GM21423 (cell line): ENCODE data around the gene CHST11.

Experiments used
- ATAC-seq: cut with Tn5 transposase; IDR thresholded peaks from one replicate; pipeline ENCODE4 v1.9.1; 2021; ENCODE audit warnings: mild to moderate bottlenecking, moderate library complexity; ENCODE audit not compliant: unreplicated experiment

Gene CHST11

DNA sequence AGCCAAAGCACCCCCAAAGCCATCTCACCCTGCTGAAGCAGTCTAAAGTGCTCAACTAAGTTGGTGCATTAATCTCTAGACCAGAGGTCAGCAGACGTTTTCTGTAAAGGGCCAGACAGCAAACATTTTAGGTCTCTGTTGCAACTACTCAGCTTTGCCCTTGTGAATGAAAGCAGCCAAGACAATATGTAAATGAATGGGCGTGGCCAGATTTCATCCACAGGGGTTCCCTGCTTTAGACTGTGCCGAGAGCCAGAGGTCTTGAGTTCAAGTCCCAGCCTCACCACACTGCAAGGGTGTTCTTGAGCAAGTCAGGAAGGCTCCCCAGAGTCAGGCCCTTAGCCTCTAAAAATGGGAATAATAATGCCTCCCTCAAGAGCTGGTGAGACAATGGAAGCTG lies 166.2 kb downstream of the CHST11 start:
- no peak for ATAC-seq

DNA sequence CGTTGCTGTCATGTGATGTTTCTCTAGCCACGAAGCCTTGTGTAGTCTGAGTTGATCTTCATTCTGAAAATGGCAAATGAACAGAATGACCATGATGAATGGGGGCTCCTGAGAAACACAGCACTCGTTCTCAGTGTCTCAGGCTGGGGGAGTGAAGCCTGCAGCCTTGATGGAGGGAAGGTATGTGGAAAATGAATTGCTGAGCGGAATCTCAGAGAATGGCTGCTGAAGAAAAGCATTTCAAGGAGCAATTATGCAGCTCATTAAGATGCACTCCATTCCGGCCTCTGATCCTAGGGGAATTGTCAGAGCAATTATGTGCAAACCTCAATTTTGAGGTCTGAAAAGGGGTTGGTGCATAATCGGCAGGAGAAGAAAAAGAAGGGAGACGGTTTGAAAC lies 167.1 kb downstream of the CHST11 start:
- ATAC-seq = no peak

DNA sequence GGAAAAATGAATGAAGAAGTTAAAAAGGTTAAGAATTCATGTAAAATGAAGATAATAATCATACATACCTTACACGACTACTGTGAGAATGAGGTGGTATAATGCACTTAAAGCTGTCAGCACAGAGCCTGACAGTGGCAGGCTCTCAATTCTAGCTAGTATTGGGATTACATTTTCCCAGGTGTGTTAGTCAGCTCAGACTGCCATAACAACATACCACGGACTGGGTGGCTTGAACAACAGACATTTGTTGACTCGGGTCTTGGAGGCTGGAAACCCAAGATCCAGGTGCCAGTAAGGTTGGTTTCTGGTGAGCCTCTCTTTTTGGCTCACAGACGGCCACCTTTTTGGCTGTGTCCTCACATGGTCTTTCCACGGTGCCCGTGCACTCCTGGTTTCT lies 167.8 kb downstream of the CHST11 start:
- no peak for ATAC-seq

DNA sequence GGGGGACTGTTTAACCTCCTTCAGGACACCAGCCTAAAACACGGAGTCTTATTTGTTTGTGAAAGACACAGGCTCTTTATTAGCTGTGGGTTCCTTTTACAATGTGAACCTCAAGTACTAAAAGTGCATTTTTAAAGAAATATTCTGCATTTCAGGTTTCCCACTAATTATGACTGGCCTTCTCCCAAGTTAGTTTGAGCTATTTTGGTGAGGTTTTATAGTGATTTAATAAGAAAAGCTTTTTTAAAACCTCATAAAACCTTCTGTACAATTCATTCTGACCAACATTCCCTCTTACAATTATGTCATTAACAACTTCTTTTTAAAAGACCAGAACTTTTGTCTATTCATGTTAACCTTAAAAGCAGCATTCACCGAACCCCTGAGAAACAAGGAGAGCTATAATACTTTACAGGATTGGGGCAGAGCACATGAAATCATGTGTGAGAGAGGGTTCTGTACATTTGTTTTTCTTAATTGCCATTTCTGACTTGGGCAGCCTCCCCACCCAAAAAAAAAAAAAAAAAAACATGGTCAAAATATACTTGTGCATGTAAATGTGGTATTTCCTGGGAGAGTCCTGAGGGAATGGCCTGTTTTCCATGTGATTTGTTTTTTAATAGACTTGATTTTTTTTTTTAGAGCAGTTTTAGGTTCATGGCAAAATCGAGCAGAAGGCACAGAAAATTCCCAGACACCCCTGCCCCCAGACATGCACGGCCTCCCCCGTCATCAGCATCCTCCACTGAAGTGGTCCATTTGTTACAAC lies 169.5 kb downstream of the CHST11 start:
- no peak for ATAC-seq

DNA sequence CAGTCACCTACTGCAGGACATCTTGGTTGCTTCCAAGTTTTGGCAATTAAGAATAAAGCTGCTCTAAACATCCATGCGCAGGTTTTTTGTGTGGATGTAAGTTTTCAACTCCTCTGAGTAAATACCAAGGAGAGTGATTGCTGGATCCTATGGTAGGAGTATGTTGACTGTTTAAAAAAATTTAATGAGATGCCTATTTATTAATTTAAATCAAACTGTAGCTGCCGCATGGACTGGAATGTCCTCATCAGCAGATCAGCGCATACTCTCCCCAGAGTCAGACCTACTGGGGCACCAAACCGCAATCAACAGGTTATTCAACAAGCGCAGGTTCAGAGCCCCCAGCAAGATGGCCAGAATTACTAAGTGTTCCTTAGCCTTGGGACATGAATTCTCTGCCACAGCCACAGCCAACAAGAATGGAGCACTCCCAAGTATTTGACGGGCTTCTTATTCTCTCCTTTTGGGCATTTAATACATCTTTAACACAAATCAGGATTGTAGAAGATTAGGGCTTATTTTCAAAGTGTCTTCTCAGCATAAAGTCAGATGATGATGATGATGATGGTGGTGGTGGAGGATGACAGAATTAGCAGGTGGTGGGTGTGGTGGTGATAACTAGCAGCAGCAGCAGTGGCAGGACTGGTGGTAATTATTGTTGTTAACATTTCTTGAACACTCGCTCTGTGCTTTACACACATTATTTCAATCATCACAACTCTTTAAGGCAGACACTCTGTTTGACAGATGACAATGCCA lies 170.7 kb downstream of the CHST11 start:
- no peak for ATAC-seq

DNA sequence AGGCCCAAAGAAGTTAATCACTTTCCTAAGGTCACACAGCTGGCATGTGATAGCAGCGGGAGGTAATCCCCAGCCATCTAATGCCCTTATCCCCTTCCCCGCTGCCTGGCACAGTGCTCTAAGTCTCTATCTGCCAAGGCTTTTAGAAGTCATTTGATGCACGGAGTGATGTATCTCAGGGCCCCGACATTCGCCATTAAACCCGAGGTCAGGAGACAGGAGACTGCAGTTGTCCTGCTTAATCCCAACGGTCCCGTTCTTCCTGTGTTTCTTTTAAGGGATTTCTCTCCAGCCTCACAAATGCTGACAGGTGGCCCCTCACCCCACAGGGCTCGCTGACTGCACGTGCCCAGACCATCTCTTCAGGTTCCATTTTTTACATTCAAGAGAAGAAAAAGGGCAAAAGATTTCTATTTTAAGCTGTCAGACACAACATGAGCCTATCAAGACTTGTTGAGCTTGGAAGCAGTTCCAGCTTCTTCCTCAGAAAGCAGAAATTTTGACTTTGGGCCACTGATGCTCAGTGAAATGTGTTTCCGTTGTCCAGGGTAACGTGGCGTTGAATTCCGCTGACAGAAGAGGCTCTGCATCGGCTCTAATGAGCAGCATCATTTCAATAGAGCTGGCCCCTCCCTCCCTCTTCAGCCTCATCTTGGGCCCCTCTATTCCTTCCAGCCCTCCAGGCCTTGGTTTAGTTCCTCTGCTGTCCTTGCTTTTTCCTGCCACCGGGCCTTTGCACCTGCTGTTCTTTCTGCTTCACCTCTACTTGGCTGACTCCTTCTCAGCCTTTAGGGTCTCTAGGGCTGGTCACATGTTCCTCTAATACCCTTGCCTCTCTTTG lies 171.5 kb downstream of the CHST11 start:
- ATAC-seq = no peak

DNA sequence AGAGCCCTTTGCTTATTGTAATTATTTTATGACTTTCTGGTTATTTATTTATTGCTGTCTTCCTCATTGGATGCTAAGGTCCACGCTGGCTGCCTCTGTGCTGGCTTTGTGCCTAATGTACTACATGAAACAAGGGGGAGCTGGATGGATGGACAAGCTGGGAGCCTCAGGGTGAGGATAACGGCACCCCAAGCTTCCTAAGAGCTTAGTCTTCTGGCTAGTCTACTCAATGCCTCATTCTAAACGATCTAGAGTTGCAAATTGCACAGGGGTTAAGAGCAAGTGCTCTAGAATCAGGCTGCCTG lies 172.0 kb downstream of the CHST11 start:
- no peak for ATAC-seq

DNA sequence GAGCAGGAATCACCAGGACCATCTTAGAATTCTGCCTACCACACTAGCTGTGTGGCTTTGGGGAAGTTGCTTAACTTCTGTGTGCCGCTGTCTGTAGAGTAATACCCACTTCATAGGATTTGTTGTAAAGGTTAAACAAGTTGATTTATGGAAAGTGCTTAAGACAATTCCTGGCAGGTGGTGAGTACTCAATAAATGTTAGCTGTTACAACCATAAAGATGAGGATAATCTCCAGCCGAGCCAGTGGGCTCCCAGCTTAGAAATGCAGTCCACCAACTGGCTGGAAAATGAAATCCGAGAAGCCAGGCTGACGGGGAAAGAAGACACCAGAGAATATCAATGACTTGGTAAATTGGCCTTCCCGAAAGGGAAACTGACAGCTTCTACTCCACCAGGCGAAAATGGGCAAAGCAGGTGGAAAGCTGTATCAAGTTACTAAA lies 173.5 kb downstream of the CHST11 start:
- ATAC-seq = no peak

DNA sequence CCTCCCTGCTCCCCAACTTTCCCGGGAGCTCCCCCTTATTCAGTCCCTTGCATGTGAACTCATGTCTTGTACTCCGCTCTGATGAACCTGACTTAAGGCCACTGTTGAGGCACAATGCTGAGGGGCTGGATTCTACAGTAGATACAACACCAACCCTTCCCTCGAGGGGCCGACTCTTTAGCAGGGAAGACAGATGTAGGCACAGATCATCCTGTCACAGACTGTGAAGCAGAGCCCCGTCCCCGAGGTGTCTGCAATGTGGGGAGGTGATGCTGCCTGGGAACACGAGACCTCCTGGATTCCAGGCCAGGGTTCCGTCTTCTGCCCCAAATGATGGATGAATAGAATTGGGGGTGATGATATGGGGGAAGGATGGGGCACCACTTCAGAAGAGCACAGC lies 175.1 kb downstream of the CHST11 start:
- no peak for ATAC-seq

DNA sequence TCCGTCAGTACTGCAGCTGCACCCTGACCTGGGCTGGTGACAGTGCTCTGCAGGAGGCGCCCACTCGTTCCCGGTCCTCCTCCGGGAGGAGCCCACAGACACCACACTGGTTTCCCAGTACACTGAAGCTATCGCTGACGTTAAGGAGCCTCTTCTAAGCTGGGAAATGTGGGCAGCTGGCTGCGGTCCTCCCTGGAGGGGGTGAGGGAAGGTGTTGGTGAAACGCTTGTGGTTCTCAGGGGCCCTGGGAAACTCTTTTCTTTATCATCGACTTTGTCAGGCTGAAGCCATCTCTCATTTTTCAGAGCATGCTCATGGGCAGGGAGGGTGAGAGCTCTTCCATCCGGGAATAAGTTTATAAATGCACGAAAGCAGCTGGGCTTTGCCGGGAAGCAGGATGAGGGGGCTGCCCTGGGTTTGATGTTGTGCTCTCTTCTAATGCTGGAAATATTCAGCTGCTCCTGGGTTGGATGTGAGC lies 176.0 kb downstream of the CHST11 start:
- ATAC-seq = no peak

DNA sequence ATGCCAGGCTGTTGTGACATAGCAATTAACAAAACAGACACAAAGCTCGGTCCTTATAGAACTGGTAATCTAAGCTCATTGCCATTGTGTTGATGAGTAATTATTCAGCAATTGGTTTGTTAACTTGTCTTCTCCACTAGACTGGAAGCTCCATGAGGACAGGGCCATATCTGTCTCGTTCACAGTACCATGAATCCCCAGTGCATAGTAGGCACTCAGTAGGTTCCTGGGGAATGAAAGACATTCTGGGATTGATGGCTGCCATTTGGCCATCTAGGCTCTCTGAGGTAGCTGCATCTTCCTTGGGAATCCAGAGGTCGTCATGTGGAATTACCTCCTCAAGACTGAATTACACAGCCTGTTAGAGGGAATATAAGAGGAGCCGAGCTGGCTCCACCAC lies 177.3 kb downstream of the CHST11 start:
- ATAC-seq = no peak

DNA sequence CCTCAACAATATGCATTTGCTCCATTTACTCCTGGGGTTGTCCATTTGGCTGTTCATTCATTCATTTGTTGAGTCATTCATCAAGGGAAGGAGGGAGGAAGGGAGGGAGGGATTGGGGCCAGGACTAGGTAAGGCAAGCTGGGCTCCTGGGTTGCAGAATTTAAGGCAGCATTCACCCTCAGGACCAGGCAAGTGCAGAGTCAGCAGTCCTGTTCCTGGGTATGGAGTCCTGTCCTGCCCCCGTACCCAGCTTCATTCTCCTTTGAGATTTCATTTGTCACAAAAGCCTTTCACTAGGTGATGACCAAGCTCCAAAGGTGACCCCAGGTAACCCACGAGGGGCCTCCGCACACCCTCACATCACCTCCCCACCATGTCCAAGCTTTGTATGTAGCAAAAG lies 178.1 kb downstream of the CHST11 start:
- ATAC-seq = no peak

DNA sequence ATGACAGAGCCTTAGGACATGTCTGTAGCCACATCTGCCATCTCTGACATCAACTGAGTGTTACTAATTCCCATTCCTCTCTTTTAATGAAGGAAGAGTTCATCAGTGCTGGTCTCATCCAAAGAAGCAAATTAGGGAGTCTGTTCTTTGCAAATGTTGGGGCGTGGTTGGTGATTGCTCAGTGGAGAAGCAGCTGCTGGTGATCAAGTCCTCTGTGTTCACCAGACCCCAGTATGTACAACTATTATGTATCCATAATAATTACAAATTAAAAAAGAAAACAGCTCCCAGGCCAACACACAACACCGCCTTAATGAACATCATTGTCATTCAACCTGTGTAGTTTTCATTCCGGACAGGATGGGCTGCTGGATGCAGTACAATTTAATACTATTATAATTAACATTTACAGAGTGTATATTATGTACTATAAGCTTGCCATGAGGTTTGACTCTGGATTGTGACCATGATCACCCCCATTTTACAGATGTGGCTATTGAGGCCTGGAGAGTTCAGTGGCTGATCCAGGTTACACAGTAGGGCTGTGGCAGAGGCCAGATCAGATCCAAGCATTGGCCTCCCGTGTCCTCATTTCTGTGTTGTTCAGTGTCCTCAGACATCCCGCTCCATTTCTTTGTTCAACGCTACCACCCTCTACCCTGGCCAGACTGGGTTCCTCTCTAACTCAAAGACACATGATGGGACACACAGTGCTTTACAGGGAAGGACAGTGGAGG lies 179.0 kb downstream of the CHST11 start:
- ATAC-seq = no peak

DNA sequence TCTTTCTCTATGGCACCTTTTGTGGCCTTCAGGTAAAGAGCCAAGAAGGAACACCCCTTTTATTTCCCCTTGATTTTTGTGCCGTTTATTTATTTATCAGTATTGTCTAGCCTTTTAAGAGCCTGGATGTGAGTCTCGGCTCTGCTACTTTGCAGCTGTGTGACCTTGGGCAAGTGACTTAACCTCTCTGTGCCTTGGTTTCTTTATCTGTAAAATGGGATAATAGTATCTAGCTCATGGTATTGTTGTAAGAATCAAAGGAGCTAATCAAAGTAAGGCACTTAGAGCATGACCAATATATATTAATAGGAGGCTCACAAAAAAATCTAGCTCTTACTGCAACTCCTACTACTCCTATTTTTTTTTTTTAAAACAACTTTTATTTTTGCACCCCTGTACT lies 179.7 kb downstream of the CHST11 start:
- no peak for ATAC-seq

DNA sequence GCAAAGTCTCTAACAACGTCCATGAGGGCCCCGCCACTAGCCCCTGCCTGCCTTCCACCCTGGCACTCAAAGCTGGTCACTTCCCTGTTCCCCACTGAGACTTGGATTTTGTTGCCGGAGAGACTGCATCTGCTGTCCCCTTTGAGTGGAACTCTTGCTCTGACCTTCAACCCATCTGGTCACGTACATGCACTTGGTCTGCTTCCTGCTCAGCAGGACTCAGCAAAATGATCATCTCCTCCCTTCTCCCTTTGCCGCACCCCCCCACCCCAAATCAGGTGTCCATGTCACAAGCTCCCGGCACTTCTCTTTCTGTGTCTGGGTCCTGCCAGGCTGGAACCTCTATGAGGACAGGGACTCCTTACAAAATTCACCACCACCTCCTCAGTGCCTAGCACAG lies 180.9 kb downstream of the CHST11 start:
- ATAC-seq = no peak

DNA sequence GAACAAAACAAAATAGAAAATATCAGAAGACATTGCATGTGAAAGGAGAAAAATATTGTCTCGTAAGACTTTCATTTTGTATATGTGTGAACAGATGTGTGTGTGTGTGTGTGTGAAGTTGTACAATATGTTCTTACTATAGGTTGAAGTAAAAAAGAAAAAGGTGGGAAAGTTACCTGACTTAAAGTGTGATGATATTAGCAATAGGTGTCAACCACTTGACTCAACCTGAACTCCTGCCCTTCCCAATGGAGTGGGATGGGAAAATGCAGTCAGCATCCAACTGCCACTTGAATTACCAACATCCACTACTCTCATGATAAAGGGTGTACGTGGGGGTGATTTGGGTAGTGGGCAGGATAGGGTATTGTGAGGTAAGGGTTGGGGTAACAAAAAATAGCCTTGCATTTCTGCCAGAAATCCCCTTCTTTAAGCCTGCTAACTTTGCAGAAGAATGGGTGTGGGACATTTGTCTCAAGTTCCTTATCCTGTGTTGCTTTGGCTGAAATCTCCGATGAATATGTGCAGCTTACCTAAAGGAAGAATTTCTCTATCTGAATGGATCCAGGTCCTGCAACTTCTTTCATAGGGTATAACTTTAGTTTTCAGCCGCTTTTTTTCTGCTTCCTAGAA lies 181.6 kb downstream of the CHST11 start:
- ATAC-seq = no peak

DNA sequence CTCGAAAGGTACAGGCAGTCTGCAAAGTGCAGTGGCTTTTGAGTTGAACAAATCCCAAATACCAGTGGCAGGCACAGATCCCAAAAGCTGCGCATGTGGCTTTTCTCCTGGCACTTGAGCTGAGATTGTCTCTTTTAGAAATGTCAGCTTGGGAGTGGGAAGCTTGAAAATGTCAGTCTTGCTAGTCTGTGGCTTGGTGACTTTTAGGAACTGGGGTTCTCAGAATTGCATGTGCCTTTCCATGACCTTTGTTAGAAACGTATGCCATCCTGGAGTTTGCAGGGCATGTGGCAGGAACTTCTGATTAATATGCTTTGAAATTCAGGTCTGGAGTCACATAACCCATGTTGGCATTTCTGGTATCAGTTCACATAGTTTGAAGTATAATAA lies 182.1 kb downstream of the CHST11 start:
- ATAC-seq = no peak

DNA sequence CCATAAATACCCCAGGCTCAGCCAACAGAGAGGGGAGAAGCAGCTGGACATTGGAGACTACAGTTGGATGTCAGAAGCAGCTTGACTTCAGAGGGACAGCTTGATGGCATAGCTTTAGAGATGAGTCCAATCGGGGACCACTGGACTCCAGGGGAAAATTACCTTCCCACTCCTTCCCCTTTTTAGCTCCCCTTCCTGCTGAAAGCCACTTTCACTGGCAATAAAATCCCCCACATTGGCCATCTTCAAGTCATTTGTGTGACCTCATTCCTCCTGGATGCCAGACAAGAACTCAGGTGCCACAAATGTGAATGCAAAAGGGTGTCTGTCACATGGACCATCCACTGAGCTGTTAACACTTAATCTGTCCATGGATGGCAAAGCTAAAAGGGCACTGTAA lies 184.2 kb downstream of the CHST11 start:
- no peak for ATAC-seq

DNA sequence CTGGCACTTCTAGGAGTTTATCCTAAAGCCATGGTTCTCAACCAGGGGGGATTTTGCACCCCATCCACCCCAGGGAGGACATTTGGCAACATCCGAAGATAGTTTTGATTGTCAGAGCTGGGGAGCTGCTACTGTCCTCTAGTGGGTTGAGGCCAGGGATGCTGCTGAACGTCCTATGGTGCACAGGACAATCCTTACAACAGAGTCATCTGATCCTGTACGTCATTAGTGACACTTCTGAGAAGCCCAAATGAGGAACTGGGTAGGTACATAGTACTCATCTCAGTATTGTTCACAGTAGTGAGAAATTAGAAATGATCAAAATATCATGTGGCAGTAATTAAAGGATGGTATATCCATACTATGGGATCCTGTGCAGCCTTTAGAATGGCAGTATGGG lies 185.1 kb downstream of the CHST11 start:
- peak; percentile 90 for ATAC-seq

DNA sequence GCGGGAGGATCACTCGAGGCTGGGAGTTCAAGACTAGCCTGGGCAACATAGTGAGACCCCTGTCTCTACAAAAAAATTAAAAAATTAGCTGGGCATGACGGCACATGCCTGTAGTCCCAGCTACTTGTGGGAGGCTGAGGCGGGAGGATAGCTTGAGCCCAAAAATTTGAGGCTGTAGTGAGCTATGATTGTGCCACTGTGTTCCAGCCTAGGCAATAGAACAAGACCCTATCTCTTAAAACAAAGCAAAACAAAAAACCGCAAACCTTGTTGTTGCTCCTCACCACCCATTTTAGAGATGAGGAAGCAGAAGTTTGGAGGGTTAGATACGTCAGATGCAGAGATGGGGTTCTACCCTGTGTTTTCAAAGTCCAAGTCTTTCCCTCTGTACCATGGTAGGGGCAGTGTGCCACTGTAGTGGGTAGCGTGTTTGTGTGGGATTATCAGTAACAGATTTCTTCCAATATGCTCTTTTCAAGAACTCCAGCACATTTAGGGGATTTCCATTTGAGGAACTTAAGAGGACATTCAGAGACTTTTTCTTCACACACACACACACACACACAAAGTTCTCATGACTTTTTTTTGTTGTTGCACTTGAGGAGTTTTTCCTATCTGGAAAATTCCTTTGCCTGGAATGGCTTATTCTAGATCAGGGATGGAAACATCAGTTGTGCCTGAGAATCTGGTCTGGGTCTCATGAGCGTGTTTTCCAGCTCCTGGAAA lies 186.5 kb downstream of the CHST11 start:
- ATAC-seq = no peak
